Measurements from ENCODE around the gene DSCAM.

The DSCAM gene

DNA sequence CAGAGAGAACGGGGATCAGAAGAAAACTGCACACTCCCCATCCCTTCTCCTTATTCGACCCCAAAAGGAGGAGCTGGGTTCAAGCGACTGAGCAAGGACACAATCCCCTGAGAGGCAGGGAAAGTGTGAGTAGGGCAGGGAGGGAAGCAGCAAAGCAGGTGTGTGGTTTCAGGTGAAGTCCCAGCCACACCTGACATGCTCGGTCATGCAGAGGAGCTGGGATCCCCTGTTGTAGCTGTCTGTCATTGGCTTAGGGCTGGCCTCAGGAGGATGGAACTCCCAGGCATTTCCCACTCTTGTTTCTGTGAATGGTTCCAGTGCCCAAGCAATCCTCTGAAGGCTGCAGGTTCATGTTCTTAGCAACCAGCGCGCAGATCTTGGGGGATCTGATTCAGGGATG lies 150.7 kb downstream of the DSCAM start:
- DNase-seq = no peak

DNA sequence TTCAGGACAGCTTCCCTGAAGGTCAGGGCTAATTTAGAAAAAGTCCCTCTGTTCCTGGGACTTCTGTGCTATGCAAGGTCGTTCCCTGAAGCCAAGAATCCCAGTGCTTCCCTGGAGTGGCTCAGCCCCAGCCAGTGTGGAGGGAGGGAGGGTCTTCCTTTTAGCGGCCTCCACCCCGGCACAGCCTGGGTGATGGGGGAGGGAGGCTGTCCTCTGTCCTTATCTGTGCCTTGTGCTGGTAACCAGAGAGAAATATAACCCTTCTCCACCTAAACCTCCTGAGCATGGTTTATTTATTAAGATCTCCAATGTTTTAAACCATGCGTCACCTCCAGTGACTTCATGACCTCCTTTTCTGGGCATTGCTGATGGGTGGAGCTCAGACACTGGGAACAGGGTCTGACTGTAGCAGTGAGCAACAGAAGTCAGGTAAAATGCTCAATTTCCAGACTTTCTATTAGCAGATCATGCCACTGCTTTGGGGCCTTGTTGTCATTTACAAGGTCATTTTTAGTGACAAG lies 157.1 kb downstream of the DSCAM start:
- no peak for DNase-seq

DNA sequence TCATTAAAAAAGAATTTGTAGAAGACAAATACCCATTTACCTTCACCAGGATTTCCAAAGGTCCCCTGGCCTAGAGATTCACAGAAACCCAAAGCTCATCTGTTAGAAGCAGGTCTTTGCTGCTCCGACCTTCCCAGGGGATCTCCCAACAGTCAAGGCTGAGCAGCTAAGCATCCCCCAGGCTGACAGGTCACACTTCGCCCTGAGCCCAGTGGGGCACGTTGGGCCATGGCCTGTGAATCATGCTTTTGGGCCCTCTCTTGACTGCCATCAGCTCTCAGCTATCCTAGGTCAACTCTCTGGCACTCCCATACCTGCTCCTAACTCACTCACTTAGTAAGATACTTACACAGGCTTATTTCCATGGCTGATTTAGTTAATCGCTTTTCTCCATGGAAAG lies 157.7 kb downstream of the DSCAM start:
- no peak for DNase-seq

DNA sequence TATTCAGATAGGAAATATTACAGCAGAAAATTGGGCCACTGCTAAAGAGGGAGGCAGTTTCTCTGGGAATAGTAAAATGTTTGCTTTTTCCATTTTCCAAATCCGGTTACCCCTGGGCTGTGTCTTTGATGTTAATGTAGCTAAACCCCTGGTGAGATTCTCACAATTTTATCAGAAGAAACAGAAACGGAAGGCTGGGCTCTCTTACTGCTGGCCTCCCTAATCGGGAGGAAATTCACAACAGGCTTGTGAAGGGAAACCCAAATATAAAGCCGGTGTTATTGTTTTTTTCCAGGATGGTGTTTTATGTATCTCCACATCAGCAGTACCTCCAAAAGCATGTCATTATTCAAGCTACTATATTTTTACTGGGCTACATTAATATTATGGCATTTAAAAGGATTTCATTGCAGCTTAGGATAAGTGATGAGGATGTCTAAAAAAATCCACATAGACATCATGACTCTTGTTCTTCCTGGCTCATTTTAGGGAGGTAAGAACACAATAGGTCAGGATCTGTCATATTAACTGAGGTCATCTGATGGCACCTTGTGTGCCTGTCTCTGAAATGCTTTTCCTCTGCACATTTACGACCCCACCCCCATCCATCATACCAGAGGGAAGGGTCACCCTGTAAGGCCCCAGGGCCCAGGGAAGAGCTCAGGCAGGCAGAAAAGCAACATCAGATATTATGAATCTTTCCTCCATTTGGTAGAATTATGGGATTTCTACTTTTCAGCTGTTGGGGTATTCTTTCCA lies 158.7 kb downstream of the DSCAM start:
- DNase-seq = no peak

DNA sequence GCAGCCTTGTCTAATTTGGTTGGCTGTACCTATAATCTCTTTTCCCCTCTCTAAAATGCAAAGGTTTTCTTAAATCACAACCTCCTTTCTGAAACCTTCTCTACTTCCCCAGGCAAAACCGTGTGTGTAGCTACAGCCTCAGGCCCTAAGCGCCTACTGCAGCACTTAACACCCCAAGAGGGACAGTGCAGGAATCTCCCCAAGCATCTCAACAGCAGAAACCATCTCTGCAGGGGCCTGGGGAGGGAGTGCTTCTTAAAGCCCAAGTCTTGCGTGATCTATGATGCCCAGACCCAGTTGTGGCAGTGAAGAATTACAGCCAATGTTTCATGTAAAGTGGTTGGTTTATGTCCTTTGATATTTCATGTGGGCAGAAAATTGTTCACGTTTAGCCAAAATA lies 159.3 kb downstream of the DSCAM start:
- no peak for DNase-seq

DNA sequence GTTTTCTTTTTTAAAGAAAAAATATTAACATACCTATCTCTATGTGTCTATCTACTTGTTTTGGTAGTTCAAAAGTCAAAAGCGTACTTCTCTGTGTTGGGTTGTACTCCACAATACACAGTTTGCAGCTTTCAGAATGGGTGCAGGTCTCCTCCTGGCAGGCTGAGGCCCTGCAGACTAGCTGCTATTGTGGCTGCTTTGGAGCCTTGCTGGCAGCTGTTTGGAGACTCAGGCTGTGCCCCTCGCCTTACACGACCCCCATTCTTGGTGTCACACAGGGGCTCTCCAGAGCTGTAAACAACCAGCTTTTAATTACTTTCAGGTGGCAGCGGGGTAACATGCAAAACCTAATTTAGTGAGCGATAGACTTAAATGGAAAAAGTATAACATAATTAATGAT lies 160.4 kb downstream of the DSCAM start:
- no peak for DNase-seq

DNA sequence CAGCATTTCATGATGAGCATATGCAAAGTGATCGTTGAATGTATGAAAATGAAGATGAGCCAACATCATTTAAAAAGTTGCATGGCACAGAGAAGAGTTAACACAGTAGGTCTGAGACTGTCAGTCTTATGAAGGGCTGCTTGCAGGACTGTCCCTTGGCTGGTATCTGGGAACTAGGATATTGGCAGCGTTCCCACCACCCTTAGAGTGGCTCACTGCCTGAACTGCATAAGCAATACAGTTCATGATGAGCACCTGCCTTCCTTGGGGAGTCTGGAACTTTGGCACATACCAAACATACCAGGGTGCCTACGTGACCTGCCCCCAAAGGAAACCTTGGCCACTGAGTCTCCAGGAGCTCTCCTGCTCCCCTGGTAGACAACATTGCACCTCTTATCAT lies 161.8 kb downstream of the DSCAM start:
- DNase-seq = no peak

DNA sequence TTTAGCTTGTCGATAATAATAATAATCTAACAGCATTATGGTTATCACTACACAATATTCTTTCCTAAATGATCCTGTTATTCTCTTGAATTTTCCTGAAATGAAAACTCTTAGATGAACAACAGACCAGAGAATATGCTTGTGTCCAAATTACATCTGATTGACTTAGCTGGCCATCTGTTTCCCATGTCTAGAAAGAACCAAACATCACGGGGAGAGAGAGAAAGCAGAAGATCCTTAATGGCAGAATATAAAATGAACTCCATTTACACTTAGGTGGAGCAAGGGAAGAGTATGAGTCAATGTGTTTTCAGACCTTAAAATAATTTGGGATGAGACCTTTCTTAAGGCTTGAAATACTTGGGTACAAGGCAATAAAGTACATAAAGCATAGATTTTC lies 162.2 kb downstream of the DSCAM start:
- no peak for DNase-seq

DNA sequence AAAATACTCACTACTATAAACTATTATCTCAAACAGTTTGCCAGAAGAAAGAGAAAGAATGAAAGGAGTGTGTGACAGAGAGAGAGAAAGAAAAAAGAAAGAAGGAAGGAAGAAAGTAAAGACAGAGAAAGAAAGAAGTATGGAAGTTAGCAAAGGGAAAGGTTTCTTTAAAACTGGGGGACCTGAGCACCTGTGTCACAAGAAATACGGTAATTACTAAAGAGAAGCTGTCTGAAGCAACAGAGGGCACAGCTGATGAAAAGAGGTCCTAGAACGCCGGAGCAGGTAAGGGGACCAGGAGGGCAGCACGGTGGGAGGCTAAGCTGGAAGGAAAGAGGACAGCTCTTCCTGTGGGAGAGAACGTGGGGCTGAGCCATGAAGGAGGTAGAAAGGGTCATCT lies 163.6 kb downstream of the DSCAM start:
- no peak for DNase-seq

DNA sequence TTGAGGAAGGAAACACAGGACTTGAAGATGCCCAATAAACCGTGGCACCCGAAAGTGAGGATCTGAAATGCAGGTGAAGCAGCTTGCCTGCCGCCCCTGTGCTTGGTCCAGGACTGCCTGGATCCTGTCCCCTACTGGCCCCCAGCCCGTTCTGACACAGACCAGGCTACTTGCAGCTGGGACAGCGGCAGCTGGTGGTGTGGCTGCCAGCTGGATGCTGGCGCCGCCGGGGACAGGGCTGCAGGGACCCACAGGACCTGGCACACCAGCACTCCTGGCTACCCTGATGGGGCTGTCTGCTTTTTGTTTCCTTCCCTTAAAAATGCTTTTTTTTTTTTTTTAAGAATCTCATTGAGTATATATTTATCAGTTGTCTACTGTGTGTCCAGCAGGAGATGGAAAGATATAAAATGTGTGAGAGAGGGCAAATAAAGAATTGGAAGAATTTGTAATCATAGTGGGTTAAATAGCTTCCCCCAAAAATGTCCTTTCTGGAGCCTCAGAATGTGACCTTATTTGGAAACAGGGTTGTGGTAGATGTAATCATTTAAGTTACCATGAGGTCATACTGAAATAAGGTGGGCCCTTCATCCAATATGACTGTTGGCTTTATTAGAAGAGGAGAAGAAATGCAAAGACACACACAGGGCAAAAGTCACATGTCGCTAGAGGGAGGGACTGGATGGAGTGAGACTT lies 165.6 kb downstream of the DSCAM start:
- no peak for DNase-seq

DNA sequence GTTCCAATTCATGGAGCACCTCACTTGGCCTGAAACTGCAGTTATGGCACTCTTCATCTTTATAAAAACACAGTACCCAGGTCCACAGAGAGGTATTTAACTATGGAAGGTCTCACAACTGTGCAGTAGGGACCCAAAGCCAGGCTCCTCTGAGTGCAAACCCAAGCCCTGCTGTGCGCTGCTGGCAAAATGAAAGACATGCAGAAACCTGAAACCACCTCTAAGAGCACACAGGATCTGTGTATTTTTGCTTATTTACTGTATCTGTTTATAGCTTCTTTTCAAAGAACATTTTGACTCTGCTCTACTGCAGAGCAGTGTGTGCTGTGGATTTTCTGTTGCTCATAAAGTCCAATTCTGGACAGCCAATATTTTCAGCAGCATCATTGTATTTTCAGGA lies 166.6 kb downstream of the DSCAM start:
- no peak for DNase-seq

DNA sequence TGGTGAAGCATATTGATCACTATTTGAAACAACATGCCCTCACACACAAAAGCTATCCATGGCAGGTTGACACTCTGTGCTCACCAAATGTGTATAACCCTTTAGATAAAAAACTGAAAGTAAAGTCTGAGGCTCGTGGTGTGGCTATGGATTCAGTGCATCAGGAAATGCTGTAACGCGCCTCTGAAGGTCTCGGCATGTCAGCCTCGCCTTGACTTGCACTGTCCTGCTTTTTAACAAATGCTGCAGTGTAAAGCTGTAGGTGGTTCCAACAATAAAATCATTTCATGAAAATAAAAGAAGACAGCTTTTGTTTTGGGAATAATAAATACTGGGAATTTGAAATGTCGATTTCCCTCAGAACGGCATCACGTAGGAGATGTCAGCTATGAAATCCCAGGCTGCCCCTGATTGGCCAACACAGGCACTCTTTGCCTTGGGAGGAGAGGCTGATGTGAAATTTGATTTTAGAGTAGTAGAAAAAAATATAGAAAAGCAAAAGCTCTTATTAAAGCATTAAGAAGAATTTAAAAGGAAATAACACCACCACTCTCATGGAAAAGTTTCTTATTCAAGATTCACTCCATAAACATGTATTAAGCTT lies 168.2 kb downstream of the DSCAM start:
- DNase-seq = no peak

DNA sequence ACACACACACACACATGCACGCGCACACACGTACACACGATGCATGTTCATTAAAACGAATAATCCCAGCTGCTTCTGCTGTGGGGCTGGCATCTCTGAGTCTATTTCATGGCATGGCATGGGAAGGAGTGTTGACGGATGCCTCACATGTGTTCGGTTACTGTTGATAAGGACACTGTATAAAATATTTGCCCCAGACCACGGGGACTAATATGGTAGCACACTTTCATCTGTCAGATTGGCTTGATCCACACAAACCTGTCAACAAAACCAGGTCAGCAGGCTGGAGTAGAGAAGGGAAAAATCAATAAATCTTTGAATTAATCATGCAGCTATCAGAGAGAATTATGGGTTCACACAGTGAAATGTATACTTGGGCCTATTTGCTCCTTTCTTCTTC lies 171.9 kb downstream of the DSCAM start:
- DNase-seq = no peak

DNA sequence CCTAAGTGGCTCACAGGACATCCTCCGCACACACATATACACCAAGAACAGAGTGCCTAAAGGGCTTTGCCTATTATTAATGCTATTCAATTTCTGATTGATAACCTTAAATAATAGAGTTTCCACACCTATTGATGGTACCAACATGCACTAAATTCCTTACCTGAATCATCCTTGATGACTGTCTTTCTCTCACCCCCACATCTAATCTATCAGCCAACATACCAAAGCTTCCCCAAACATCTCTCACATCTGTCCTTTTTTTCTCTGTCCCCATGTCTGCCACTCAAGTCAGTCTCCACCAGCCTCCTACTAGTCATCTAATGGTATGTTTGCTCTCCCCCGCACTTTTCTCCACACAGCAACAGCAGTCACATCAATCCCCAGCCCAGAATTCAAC lies 174.4 kb downstream of the DSCAM start:
- DNase-seq = no peak

DNA sequence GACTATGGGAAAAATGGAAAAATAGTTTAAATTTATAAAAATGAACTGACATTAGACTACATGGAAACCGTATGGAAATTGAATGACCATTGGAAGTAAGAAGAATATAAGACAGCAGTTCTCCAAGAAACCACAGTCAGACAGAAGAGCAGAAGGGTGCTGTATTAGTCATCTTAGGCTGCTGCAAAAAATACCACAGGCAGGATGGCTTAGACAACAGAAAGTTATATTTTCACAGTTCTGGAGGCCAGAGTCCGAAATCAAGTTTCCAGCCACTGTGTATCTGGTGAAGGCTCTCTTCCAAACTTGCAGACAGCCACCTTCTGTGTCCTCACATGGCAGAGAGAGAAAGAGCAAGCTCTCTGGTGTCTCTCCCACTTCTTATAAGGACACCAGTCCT lies 175.2 kb downstream of the DSCAM start:
- DNase-seq = no peak

DNA sequence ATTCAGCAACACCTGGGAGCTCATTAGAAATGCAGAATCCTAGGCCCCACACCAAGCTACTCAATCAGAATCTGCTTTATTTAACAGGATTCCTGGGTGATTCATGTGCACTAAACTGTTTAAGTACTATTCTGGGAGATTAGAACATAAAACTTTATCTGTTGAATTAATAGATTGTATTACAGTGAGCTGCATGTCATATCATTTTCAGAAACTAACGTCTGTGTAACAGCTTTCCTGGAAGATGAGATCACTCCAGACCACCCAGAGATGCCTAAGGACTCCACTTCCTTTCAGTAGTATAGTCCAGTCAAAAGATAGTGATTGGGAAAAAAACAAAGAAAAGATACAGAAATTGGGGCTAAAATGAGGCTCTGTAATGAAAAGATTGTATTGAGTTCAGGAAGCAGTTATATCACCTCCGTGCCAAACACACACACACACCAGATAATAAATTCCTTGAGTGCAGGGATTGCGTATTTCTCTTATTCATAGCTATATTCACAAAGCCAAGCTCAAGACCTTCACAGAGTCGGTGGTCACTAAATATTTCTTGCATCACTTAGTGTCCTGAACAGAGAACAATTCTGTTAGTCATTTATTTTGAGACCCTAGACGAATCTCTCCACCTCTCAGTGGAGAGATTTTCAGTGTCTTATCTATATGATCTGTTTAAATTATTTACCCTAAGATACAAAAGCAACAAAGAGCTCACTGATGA lies 178.2 kb downstream of the DSCAM start:
- DNase-seq = no peak

DNA sequence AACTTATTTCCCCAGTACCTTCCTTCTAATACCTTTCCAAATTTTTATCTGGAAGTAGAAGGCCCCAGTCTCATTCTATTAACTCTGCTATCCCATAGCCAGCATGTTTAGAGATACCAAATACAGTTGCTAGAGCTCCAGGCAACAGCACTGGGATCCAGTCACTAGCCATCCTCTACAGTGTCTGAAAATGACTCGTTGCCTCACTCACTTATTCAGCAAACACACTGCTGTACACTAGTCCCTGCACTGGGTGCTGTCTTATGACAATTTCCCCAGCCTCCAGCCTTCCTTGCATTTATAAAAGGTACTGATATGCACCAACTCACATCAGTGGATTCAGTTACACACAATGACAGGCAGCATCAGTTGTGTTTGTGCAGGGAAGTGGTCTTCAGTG lies 179.0 kb downstream of the DSCAM start:
- DNase-seq = no peak

DNA sequence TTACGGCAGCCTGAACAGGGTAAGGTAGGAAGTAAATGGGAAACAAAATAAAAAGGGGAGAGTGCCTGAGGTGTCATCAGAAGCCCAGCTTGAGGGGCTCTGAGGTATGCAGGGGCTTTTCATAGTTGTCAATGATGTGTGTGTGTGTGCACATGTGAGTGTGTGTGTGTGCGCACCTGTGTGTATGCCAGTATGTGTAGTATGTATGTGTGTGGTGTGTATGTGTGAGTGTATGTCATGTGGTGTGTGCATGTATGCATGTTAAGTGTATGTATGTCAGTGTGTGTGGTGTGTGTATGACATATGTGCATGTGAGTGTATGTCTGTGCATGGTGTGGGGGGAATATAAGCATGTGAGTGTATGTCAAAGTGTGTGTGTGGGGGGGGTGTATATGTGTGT lies 184.1 kb downstream of the DSCAM start:
- no peak for DNase-seq

DNA sequence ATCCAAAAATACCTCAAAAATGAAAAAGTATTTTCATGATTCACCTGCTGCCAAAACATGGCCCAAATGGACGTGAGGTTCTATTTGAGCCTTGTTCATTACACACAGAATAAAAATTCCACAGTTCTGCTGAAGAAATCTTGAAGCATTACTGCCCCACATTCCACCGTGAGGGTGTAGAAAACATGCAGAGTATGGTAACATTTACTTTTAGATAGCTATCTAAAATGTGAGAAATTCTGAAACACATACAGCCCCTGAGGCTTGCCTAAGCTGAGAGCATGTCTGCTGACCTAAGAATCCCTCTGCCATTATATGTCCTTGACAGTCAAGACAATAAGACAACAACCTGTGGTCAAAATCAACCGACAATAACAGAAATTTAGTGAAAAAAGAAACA lies 186.5 kb downstream of the DSCAM start:
- DNase-seq = no peak

DNA sequence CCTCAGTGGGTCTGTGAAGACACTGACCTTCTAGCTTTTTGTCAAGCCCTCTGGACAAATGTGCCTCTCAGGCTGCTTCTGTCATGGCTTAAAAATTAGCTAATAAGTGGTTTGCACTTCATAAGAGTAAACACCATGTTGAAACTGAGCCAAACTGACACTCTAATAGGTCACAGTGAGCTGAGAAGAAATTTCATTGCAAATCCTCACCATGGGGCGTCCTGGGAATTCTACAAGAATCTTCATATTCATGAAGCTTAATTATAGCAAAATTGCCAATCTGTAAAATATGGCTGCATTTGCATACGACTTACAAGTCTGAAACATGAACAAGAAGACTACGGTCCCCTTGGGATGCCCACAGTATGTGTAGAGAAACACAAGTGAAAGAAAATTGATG lies 188.6 kb downstream of the DSCAM start:
- no peak for DNase-seq

DNA sequence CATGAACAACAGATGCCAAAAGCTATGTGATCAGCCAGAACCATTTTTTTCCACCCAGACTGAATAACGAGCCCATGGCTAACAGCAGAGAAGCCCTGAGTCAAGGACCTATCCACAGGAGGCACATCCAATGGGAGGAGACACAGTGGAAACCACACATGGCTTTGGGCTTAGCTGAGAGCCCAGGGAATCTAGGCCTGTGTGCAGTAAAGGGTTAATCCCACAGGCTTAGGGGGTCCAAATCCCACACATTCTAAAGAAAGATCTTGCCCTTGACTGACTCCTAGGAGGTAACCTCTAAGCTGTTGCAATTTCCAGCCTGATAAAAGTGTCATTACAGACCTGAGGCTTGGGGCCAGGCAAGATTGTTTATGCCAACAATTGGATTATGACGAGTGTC lies 194.5 kb downstream of the DSCAM start:
- DNase-seq = no peak

DNA sequence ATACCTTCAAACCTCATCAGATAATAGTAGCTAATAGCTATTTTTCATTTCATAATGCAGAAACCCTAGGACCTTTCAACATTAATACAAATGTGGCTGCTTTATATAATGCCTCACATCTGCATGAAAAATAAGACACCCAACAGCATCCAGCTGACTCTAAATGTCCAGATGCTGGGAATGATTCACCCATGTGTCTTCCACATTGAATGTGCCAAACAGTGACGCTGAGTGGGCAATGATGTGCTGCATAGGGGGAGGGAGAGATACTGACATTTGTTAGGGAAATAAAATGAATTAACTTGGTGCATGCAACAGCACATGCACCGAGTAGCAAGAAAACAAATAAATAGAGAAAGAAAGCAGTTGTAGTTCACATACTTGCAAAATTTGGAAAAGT lies 199.3 kb downstream of the DSCAM start:
- DNase-seq = no peak

DNA sequence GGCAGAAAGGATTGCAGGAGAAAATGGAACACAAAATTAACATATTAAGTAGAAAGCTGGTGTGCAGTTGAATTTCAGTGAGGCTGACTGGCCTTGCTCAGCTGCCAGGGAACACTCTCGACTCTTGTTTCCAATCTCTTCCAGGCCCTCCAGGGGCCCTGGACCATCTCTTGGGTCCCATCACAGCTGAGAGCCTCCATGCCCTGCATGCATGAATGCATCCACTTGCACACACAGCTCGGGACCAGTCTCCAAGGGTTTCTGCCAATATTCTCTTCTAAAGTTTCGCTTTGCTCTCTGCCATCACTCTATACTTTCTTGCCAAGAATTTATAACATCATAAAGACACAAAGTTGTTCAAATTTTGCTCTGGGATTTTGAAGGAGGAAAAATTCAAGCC lies 200.3 kb downstream of the DSCAM start:
- DNase-seq = no peak

DNA sequence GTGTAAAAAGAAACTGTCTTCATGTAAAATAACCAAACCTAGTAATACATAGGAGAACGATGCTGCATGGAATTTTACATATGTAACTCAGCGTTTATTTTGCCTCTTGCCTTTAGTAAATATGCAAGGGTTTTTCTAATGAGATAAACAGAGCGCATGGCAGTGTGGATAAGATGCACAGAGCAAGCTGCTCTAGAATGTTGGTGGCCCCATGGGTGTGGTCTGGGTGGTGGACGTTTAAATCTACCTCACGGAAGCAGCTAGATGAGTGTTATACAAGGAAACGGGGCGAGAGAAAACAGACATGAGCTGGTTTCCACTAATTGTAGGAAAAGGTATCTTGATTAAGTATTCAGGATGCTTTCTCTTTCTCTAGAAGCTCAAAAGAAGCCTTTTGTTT lies 205.9 kb downstream of the DSCAM start:
- no peak for DNase-seq

Measured in activated CD4-positive, alpha-beta T cell treated with anti-CD3 and anti-CD28 coated beads for 48 hours (primary cell).